Fibroblast of skin of right biceps (primary cell): Measurements from ENCODE around the gene CD300LG.

Source experiments
- DNase-seq: peaks from one replicate; pipeline ENCODE4 v3.0.0-alpha.2; 2013

Gene CD300LG

GRCh38 chr17:43909537-43910231 lies 62.7 kb downstream of the CD300LG start:
- DNase-seq, result no peak

DNA sequence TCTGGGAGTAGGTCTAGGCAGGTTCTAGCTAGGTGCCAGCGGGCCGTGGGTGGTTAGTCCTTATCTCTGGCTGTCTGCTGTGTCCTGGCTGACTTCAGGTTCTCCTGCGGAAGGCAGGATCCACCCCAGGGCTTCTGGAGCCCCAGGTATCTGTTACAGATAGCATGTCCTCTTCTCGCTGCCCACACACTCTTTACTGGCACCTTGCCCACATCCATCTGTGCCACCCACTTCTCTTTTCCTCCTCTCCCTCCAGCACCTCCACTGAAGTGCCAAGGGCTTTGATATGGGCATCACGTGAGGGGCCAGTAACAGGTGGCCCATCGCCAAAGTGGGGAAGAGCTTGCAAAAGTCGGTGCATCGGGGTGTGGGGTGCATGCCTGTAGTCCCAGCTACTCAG lies 64.9 kb downstream of the CD300LG start:
- DNase-seq, result no peak

GRCh38 chr17:43912635-43913304 lies 65.8 kb downstream of the CD300LG start:
- DNase-seq, result no peak
